ENCODE results near the gene NMNAT2. TPM values are rescaled to one million over a fixed set of nuclear protein-coding genes. Genes with fewer than 3 reads are reported as not detected.

NMNAT2 gene
- total RNA-seq, 1 experiment from 2014 or later = 8.8 TPM

- Mint-ChIP-seq H3K4me1 (peaks cover 30% of the 10 kb centered on the region), H3K27ac (no peak overlapping the region), H3K27me3 (ENCODE audit: low read depth) (no peaks in the 10 kb centered on the region), H3K4me3 (no peak overlapping the region), H3K36me3 (no peaks in the 10 kb centered on the region), H3K9me3 (no peaks in the 10 kb centered on the region)
- CTCF ChIA-PET = no interaction called here
- DNase-seq (ENCODE audit: low spot score) (no peak), ATAC-seq (no peak)
- POLR2A ChIA-PET = no interaction called here
- TF ChIP-seq ZNF425 (CRISPR knock-in tag; conservative IDR thresholded peaks at IDR 0.05) = no peak
- no peak for TF ChIP-seq SMAD4 (CRISPR knock-in tag; IDR thresholded peaks at IDR 0.05)
- TF ChIP-seq CTCF (IDR thresholded peaks at IDR 0.05) = no peak
- no peak for TF ChIP-seq ZBTB43 (CRISPR knock-in tag; IDR thresholded peaks at IDR 0.05)
- TF ChIP-seq KAT7 (CRISPR knock-in tag; IDR thresholded peaks at IDR 0.05; ENCODE audit: borderline replicate concordance) = no peak
- no peak for TF ChIP-seq RORB (CRISPR knock-in tag; IDR thresholded peaks at IDR 0.05)
- no peak for TF ChIP-seq USF2 (CRISPR knock-in tag; IDR thresholded peaks at IDR 0.05)
- no peak for TF ChIP-seq ZNF219 (CRISPR knock-in tag; IDR thresholded peaks at IDR 0.05; ENCODE audit: borderline replicate concordance)
These were observed 181.1 kb downstream of the NMNAT2 start for GRCh38 chr1:183237046-183237445.

GRCh38 chr1:183236158-183236725, 181.9 kb downstream of the NMNAT2 start:
- no peaks in the 10 kb centered on the region for H3K27me3 Mint-ChIP-seq (ENCODE audit: low read depth)
- no peak for TF ChIP-seq ETV6 (CRISPR knock-in tag; IDR thresholded peaks at IDR 0.05)
- no peak for TF ChIP-seq MLX (CRISPR knock-in tag; IDR thresholded peaks at IDR 0.05)
- TF ChIP-seq PREB (CRISPR knock-in tag; IDR thresholded peaks at IDR 0.05; ENCODE audit: borderline replicate concordance) = no peak
- no peak for TF ChIP-seq PRRX2 (CRISPR knock-in tag; IDR thresholded peaks at IDR 0.05)
- TF ChIP-seq ATF1 (CRISPR knock-in tag; IDR thresholded peaks at IDR 0.05) = no peak
- no peak overlapping the region; the same call in 1 of the 2 replicates for H3K27ac Mint-ChIP-seq
- DNase-seq (ENCODE audit: low spot score) (no peak), ATAC-seq (no peak; the same call in 1 of the 2 replicates)
- CTCF ChIA-PET = no interaction called here
- no peaks in the 10 kb centered on the region for H3K9me3 Mint-ChIP-seq
- no peak overlapping the region for H3K4me3 Mint-ChIP-seq
- peaks cover 30% of the 10 kb centered on the region for H3K4me1 Mint-ChIP-seq
- H3K36me3 Mint-ChIP-seq = no peaks in the 10 kb centered on the region
- POLR2A ChIA-PET = no interaction called here

GRCh38 chr1:183235503-183235902, 182.7 kb downstream of the NMNAT2 start:
- Mint-ChIP-seq H3K9me3 (no peaks in the 10 kb centered on the region), H3K4me1 (peaks cover 33% of the 10 kb centered on the region), H3K36me3 (no peaks in the 10 kb centered on the region), H3K4me3 (peak overlapping the region; percentile 48), H3K27me3 (ENCODE audit: low read depth) (no peaks in the 10 kb centered on the region), H3K27ac (peak overlapping the region; percentile 88)
- ATAC-seq = peak; percentile 20; the same call in 1 of the 2 replicates
- ChIA-PET CTCF (interaction anchor here (0.6 to 1.6 kb wide), 41 partner anchors 10 to 387 kb away, joined by 3 to 24 read pairs (median 4); no protein-coding TSS in a partner anchor), POLR2A (interaction anchor here (0.9 to 1.1 kb wide), 2 partner anchors 11 to 13 kb away, joined by 3 read pairs; no protein-coding TSS in a partner anchor)
- no peak for DNase-seq (ENCODE audit: low spot score)
- TF ChIP-seq ZNF121 (CRISPR knock-in tag; IDR thresholded peaks at IDR 0.05) = no peak
- no peak for TF ChIP-seq ATF1 (CRISPR knock-in tag; IDR thresholded peaks at IDR 0.05)
- no peak for TF ChIP-seq SOX15 (CRISPR knock-in tag; IDR thresholded peaks at IDR 0.05)
- no peak for TF ChIP-seq JAZF1 (CRISPR knock-in tag; IDR thresholded peaks at IDR 0.05)
- TF ChIP-seq STAT6 (CRISPR knock-in tag; conservative IDR thresholded peaks at IDR 0.05; ENCODE audit: low read depth) = no peak
- TF ChIP-seq EMX1 (CRISPR knock-in tag; IDR thresholded peaks at IDR 0.05) = no peak
- no peak for TF ChIP-seq ZNF138 (CRISPR knock-in tag; conservative IDR thresholded peaks at IDR 0.05)
- TF ChIP-seq ELF4 (CRISPR knock-in tag; IDR thresholded peaks at IDR 0.05; ENCODE audit: low read depth) = no peak
- no peak for TF ChIP-seq MXD4 (CRISPR knock-in tag; IDR thresholded peaks at IDR 0.05; ENCODE audit: borderline replicate concordance)
- TF ChIP-seq RELA (CRISPR knock-in tag; IDR thresholded peaks at IDR 0.05; ENCODE audit: borderline replicate concordance) = no peak
